ENCODE measurements around the gene S1PR4. TPM values are rescaled to one million over a fixed set of nuclear protein-coding genes. Genes with fewer than 3 reads are reported as not detected.

Gene S1PR4, protein sequence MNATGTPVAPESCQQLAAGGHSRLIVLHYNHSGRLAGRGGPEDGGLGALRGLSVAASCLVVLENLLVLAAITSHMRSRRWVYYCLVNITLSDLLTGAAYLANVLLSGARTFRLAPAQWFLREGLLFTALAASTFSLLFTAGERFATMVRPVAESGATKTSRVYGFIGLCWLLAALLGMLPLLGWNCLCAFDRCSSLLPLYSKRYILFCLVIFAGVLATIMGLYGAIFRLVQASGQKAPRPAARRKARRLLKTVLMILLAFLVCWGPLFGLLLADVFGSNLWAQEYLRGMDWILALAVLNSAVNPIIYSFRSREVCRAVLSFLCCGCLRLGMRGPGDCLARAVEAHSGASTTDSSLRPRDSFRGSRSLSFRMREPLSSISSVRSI
- total RNA-seq (129 TPM in 2 replicates), polyA plus RNA-seq (43.5 and 84.2 TPM in 2 replicates), polyA minus RNA-seq (308 and 402 TPM in 2 replicates)
- total RNA-seq (2013), result 170 TPM

DNA sequence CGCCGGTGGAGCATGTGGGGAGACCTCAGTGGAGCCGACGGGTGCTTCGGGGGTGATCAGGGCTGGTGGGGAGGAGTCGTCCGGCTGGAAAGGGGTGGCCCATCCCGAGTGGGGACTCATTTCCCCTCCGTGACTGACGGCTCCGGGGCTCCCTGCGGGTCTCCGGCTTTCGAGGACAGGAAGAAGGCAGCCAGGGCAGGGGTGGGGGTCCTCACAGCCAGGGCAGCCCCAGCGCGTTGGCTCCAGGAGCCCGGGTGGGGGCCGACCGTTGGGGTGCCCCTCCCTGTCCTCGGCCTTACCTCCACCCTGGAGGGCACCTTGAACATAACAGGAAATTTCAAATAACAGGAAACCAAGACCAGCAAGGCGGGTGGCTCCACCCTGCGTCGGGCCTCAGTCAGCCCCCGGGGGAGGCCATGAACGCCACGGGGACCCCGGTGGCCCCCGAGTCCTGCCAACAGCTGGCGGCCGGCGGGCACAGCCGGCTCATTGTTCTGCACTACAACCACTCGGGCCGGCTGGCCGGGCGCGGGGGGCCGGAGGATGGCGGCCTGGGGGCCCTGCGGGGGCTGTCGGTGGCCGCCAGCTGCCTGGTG, at the start of gene S1PR4:
Gene S1PR4, plus strand, starts transcription at position 393 of the 596 bp plus-strand sequence. Its CDS starts 24 bp downstream, at position 417.
- ChIA-PET POLR2A (no interaction called here), CTCF (interaction anchor here (1.0 kb wide), 1 partner anchor 8 kb away, joined by 3 read pairs; no protein-coding TSS in a partner anchor)
- H3K4me3 ChIP-seq (ENCODE audit: control extremely low read depth in 1 of 5, extremely low read depth in 1 of 5, insufficient read depth in 1 of 5, low read depth in 2 of 5, low read length in 4 of 5), result peak within 1 kb of the TSS; percentile 84 to 99 (median 91)
- peaks cover 37% of the 10 kb centered on the region for H3K4me1 Mint-ChIP-seq
- H3K36me3 ChIP-seq (replicated peaks in 1 of 2; ENCODE audit: control extremely low read depth in 1 of 2, control insufficient read depth in 1 of 2, extremely low read depth in 1 of 2, insufficient read depth in 2 of 2, low read length in 1 of 2), result peaks cover 0 to 27% of the 10 kb centered on the region in 2 experiments
- H3K4me1 ChIP-seq (ENCODE audit: control insufficient read depth in 2 of 2, insufficient read depth in 2 of 2, low read length in 2 of 2), result peaks cover 34 to 55% of the 10 kb centered on the region in 2 donors
- H2AFZ ChIP-seq (ENCODE audit: insufficient read depth, low read depth, low read length, poor library complexity, severe bottlenecking), result peak within 1 kb of the TSS; percentile 50
- TF ChIP-seq, protein P1, sequence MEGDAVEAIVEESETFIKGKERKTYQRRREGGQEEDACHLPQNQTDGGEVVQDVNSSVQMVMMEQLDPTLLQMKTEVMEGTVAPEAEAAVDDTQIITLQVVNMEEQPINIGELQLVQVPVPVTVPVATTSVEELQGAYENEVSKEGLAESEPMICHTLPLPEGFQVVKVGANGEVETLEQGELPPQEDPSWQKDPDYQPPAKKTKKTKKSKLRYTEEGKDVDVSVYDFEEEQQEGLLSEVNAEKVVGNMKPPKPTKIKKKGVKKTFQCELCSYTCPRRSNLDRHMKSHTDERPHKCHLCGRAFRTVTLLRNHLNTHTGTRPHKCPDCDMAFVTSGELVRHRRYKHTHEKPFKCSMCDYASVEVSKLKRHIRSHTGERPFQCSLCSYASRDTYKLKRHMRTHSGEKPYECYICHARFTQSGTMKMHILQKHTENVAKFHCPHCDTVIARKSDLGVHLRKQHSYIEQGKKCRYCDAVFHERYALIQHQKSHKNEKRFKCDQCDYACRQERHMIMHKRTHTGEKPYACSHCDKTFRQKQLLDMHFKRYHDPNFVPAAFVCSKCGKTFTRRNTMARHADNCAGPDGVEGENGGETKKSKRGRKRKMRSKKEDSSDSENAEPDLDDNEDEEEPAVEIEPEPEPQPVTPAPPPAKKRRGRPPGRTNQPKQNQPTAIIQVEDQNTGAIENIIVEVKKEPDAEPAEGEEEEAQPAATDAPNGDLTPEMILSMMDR (IDR thresholded peaks at IDR 0.05), result peak; percentile 49
- TF ChIP-seq EZH2 (IDR thresholded peaks at IDR 0.05; ENCODE audit: borderline replicate concordance, insufficient read depth, low read depth, low read length, poor library complexity, severe bottlenecking), result no peak
- H3K9me3 ChIP-seq (ENCODE audit: control extremely low read depth in 1 of 3, control insufficient read depth in 2 of 3, insufficient read depth in 1 of 3, low read length in 2 of 3), result peaks cover 0 to 27% (median 11%) of the 10 kb centered on the region in 3 donors
- H3K9ac ChIP-seq (ENCODE audit: low read length), result peak within 1 kb of the TSS; percentile 77
- H3K9me3 Mint-ChIP-seq (ENCODE audit: insufficient read depth), result no peaks in the 10 kb centered on the region
- H3K27ac Mint-ChIP-seq, result peak within 1 kb of the TSS; percentile 96
- H4K20me1 ChIP-seq (ENCODE audit: control insufficient read depth, insufficient read depth, low read length, poor library complexity, severe bottlenecking), result peaks cover 49% of the 10 kb centered on the region
- no peaks in the 10 kb centered on the region for H3K27me3 ChIP-seq (replicated peaks in 1 of 4; ENCODE audit: control extremely low read depth in 1 of 4, control insufficient read depth in 3 of 4, insufficient read depth in 4 of 4, low read length in 3 of 4)
- DNase-seq (peak; percentile 88), ATAC-seq (ENCODE audit: low read depth) (peak; percentile 74)
- H3K79me2 ChIP-seq (ENCODE audit: control insufficient read depth, insufficient read depth, low read length), result peaks cover 55% of the 10 kb centered on the region
- peak within 1 kb of the TSS; percentile 80 to 94 for H3K27ac ChIP-seq (ENCODE audit: low read length in 2 of 2)
- under 1% methylated on average over 42 of the region's 42 CpGs for WGBS (ENCODE audit: insufficient coverage)
- no peaks in the 10 kb centered on the region for H3K27me3 Mint-ChIP-seq
- intact Hi-C loops (cut with micrococcal nuclease), result loop anchor here (10.0 kb wide), 1 partner anchor 886 kb away; the partner anchor contains the start of gene ZBTB7A
- H3K4me3 Mint-ChIP-seq, result peak within 1 kb of the TSS; percentile 98
- H3K4me2 ChIP-seq (replicated peaks; ENCODE audit: low read depth, low read length, poor library complexity, severe bottlenecking), result peak within 1 kb of the TSS; percentile 98

Measured in B cell (primary cell).